ENCODE measurements around the gene MCMBP.

The MCMBP gene

DNA sequence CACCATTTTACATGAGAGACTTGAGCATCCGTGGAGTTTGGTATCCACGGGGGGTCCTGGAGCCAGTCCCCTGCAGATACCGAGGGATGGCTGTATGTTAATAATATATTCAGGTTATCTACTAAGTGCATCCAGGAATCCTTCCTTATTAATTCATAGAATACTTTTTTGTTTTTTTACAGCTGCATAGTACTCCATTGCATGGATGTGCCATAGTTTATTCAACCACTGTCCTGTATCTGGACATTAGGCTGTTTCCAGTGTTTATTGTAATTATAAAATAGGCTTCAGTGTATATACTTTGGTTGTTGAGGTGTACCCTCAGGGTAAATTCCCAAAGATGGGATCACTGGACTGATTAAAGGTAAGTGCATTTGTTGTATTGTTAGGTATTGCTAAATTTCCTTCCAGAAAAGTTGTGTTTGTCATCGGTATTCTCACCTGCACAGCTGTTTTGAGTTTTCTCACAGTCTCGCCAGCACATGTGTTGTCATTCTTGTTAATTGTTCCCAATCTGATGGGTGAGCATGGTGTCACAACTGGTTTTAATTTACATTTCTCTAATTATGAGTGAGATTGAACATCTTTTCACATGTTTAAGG, 91.7 kb downstream of the MCMBP start:
- Histone ChIP-seq H3K4me3 (ENCODE audit: low read length) (no peak overlapping the region), H3K27ac (ENCODE audit: low read length) (no peak overlapping the region), H4K20me1 (ENCODE audit: insufficient read depth, low read length) (no peaks in the 10 kb centered on the region), H3K36me3 (replicated peaks; ENCODE audit: insufficient read depth, low read length) (no peaks in the 10 kb centered on the region), H3K4me1 (ENCODE audit: low read length) (no peaks in the 10 kb centered on the region), H3K9ac (ENCODE audit: low read length) (no peak overlapping the region), H3K9me3 (replicated peaks; ENCODE audit: insufficient read depth, low read length) (no peaks in the 10 kb centered on the region), H3K9me2 (replicated peaks; ENCODE audit: insufficient read depth, low read length) (no peaks in the 10 kb centered on the region), H2AFZ (ENCODE audit: low read length) (no peak overlapping the region), H3K27me3 (replicated peaks; ENCODE audit: insufficient read depth, low read length) (no peaks in the 10 kb centered on the region), H3K79me2 (ENCODE audit: low read length) (no peaks in the 10 kb centered on the region), H3F3A (ENCODE audit: insufficient read depth, low read length) (no peaks in the 10 kb centered on the region), H3K4me2 (ENCODE audit: low read depth, low read length) (no peak overlapping the region)
- TF ChIP-seq EZH2phosphoT487 (IDR thresholded peaks at IDR 0.05; ENCODE audit: low read length) (no peak), EZH2 (optimal IDR thresholded peaks at IDR 0.05; ENCODE audit: low read depth, low read length) (no peak), CTCF (IDR thresholded peaks at IDR 0.05; ENCODE audit: low read length) (no peak)
- no peak for DNase-seq

Measured in MM.1S (cell line).